HepG2 (cell line): ENCODE measurements around the gene C1orf87. TPM values are rescaled to one million over a fixed set of nuclear protein-coding genes. Genes with fewer than 3 reads are reported as not detected.

Experiments
- ATAC-seq: fragments of 200-7000 bp; cut with Tn5 transposase; 3 replicates; pipeline ENCODE4 v1.9.1; 2020; ENCODE audit warnings: mild to moderate bottlenecking, moderate library complexity
- BruUV-seq: library from RNA; stranded (reverse); fragments of 400-500 nt; replicated peaks from 2 replicates; lab custom pipeline; 2021; lab: Mats Ljungman, UMichigan
- CTCF ChIA-PET: fragments of 300-600 bp; formaldehyde crosslinking; extraction: SDS; loops from one replicate; lab custom pipeline; 2021; ENCODE audit warnings: low total read pairs, inconsistent platforms, low intra/inter-chr PET ratio; lab: Yijun Ruan, JAX
- POLR2A ChIA-PET: fragments of 350-600 bp; sonication (Branson Sonifier 250); formaldehyde crosslinking; loops from one replicate; lab custom pipeline; 2020; ENCODE audit warnings: antibody characterized with exemption, inconsistent platforms; lab: Yijun Ruan, JAX
- DNase-seq: peaks from one replicate; pipeline ENCODE4 v3.0.0-alpha.2; 2015; ENCODE audit warnings: low spot score
- FAIRE-seq: peaks from 3 replicates; lab custom pipeline; 2011; peaks lifted over from hg19 to GRCh38; lab: Jason Lieb, UNC
- H2AFZ ChIP-seq: one replicate; pipeline ENCODE4 v1.6.1; 2011; ENCODE audit warnings: low read length, inconsistent platforms
- H3K27ac ChIP-seq: fragments of 300-600 bp; 3 replicates; pipeline ENCODE4 v1.8.0; 2011; ENCODE audit warnings: mixed run types, mild to moderate bottlenecking, mixed read lengths, low read length, inconsistent platforms; ENCODE audit not compliant: insufficient read depth; ENCODE audit errors: extremely low read length
- H3K27me3 ChIP-seq, 2 experiments: fragments of 200-600 bp in 1 of 2; 2 replicates in 1 of 2; 3 replicates in 1 of 2; pipeline versions ENCODE4 v1.6.0 to v1.8.0; 2011; ENCODE audit warnings: low read length in 2 of 2, mild to moderate bottlenecking in 2 of 2, moderate library complexity in 2 of 2, inconsistent platforms in 1 of 2; ENCODE audit not compliant: insufficient read depth in 2 of 2, control insufficient read depth in 1 of 2
- H3K36me3 ChIP-seq, 2 experiments: fragments of 200-600 bp in 1 of 2; replicated peaks in 1 of 2; 2 replicates in 1 of 2; 3 replicates in 1 of 2; pipeline versions ENCODE4 v1.5.1 to v1.8.0; 2011; ENCODE audit warnings: low read length in 2 of 2, inconsistent platforms in 1 of 2; ENCODE audit not compliant: insufficient read depth in 2 of 2, control insufficient read depth in 1 of 2
- H3K4me1 ChIP-seq: 2 replicates; pipeline ENCODE4 v1.5.1; 2012; ENCODE audit warnings: low read length, inconsistent platforms; ENCODE audit not compliant: insufficient read depth
- H3K4me2 ChIP-seq: 2 replicates; pipeline ENCODE4 v1.6.0; 2011; ENCODE audit warnings: low read depth, low read length, inconsistent platforms
- H3K4me3 ChIP-seq, 3 experiments: fragments of 200-600 bp in 1 of 3; sonication (generic), shearing (Covaris generic) in 1 of 3; replicated peaks in 1 of 3; 2 replicates each; pipeline ENCODE4 v1.5.1; 2011 to 2016; ENCODE audit warnings: low read length in 3 of 3, inconsistent platforms in 2 of 3, low read depth in 2 of 3, mild to moderate bottlenecking in 2 of 3, control low read depth in 1 of 3, mixed read lengths in 1 of 3; ENCODE audit not compliant: insufficient read depth in 1 of 3
- H3K79me2 ChIP-seq: one replicate; pipeline ENCODE4 v1.6.1; 2011; ENCODE audit warnings: low read length, inconsistent platforms; ENCODE audit not compliant: insufficient read depth
- H3K9ac ChIP-seq: 2 replicates; pipeline ENCODE4 v1.6.0; 2011; ENCODE audit warnings: mild to moderate bottlenecking, low read depth, low read length, inconsistent platforms; ENCODE audit not compliant: insufficient read depth
- H3K9me3 ChIP-seq: 2 replicates; pipeline ENCODE4 v1.5.1; 2012; ENCODE audit warnings: mild to moderate bottlenecking, low read length
- H4K20me1 ChIP-seq: 2 replicates; pipeline ENCODE4 v1.6.0; 2011; ENCODE audit warnings: inconsistent platforms, mild to moderate bottlenecking, low read length, moderate library complexity; ENCODE audit not compliant: insufficient read depth
- JARID2 ChIP-seq: sonication (generic); formaldehyde crosslinking; IDR thresholded peaks from 2 replicates; pipeline ENCODE4 v1.8.1; 2023; ENCODE audit warnings: missing genetic modification reagents, inconsistent platforms; ENCODE audit not compliant: insufficient replicate concordance
- JUND ChIP-seq: sonication (generic); formaldehyde crosslinking; IDR thresholded peaks from 2 replicates; pipeline ENCODE4 v1.8.0; 2022; ENCODE audit warnings: mild to moderate bottlenecking, missing genetic modification reagents
- KAT8 ChIP-seq: IDR thresholded peaks from 2 replicates; pipeline ENCODE4 v1.6.1; 2016; ENCODE audit warnings: missing genetic modification reagents, missing compliant biosample characterization
- MYNN ChIP-seq: sonication (generic); formaldehyde crosslinking; IDR thresholded peaks from 2 replicates; pipeline ENCODE4 v1.4.0; 2020; ENCODE audit warnings: mild to moderate bottlenecking, low read depth, missing genetic modification reagents
- SALL1 ChIP-seq: sonication (generic); formaldehyde crosslinking; IDR thresholded peaks from 2 replicates; pipeline ENCODE4 v1.8.0; 2022; ENCODE audit warnings: mild to moderate bottlenecking, missing genetic modification reagents
- SMARCE1 ChIP-seq: fragments of 450-650 bp; IDR thresholded peaks from 2 replicates; pipeline ENCODE4 v1.6.1; 2017; ENCODE audit warnings: borderline replicate concordance
- ZNF550 ChIP-seq: sonication (generic); formaldehyde crosslinking; IDR thresholded peaks from 2 replicates; pipeline ENCODE4 v1.4.0; 2020; ENCODE audit warnings: mild to moderate bottlenecking, missing genetic modification reagents, borderline replicate concordance
- WGBS: methylation state at CpG from one replicate; pipeline ENCODE4 v1.1.6; 2017; ENCODE audit warnings: low lambda C conversion rate; 5-methylcytosine and 5-hydroxymethylcytosine counted together
- in situ Hi-C: cut with HindIII; loops from 2 replicates; pipeline ENCODE4 v1.10.0; 2017; ENCODE audit warnings: low pct_unique_long_range_greater_than_20kb; ENCODE audit not compliant: extremely low pct_ligation_motif_present
- intact Hi-C: fragments of 100-400 bp; cut with micrococcal nuclease; formaldehyde crosslinking; loops from one replicate; pipeline ENCODE4 v1.10.0; 2022; ENCODE audit not compliant: unreplicated experiment
- polyA plus RNA-seq, 8 experiments: library from polyadenylated mRNA; depleted of rRNA in 3 of 8; stranded (reverse) in 7 of 8; unstranded in 1 of 8; fragments of >200 nt; fragmentation: Illumina TruSeq in 4 of 8; extraction: Trizol in 4 of 8; gene quantifications; 2 replicates each; pipeline versions ENCODE4 v1.2.1 to v1.2.3, GENCODE V29; 2011 to 2016; ENCODE audit warnings: low read depth in 4 of 8, missing spikeins in 1 of 8, mixed read lengths in 1 of 8; ENCODE audit not compliant: insufficient read depth in 1 of 8
- total RNA-seq, 5 experiments: library from RNA; depleted of rRNA; stranded (reverse); fragments of >200 nt; fragmentation: Illumina TruSeq; extraction: Trizol; gene quantifications; 2 replicates each; pipeline ENCODE4 v1.2.3, GENCODE V29; 2016; ENCODE audit warnings: low read depth in 1 of 5
- TF ChIP-seq, protein P1 (sequence below): sonication (generic); formaldehyde crosslinking; IDR thresholded peaks from 2 replicates; pipeline ENCODE4 v1.8.1; 2023; ENCODE audit warnings: missing genetic modification reagents, inconsistent platforms, borderline replicate concordance
- TF ChIP-seq, protein P2 (sequence below): IDR thresholded peaks from 2 replicates; pipeline ENCODE4 v1.6.1; 2016; ENCODE audit warnings: low read depth, borderline replicate concordance

Gene C1orf87
- total and polyA plus RNA-seq, 2 of the 13 experiments (the other 11 are each of a cell fraction or from before 2014, with no cell fraction given): not detected

DNA sequence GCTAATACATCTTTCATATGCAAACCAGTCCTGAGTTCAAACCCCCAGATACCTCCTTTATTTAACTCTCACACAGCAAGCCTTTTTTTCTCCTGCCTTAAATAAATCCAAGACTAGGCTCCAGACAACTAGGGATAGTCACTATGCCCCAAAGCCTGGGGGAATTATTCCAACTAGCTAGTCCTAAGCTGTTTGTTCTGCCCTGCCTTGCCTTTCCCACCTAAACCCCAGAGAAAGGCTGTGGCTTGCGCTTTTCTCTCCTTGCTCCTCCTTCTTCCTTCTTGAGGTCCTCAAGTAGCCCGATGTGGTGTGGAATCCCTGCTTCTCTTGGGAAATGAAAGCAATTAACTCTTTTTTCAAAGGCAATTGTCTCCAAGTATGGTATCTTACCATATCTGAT, 31.8 kb downstream of the C1orf87 start (continued):
- TF ChIP-seq, protein P1, sequence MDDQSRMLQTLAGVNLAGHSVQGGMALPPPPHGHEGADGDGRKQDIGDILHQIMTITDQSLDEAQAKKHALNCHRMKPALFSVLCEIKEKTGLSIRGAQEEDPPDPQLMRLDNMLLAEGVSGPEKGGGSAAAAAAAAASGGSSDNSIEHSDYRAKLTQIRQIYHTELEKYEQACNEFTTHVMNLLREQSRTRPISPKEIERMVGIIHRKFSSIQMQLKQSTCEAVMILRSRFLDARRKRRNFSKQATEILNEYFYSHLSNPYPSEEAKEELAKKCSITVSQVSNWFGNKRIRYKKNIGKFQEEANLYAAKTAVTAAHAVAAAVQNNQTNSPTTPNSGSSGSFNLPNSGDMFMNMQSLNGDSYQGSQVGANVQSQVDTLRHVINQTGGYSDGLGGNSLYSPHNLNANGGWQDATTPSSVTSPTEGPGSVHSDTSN (CRISPR knock-in tag): no peak
- TF ChIP-seq, all 625 proteins: peak for 0

DNA sequence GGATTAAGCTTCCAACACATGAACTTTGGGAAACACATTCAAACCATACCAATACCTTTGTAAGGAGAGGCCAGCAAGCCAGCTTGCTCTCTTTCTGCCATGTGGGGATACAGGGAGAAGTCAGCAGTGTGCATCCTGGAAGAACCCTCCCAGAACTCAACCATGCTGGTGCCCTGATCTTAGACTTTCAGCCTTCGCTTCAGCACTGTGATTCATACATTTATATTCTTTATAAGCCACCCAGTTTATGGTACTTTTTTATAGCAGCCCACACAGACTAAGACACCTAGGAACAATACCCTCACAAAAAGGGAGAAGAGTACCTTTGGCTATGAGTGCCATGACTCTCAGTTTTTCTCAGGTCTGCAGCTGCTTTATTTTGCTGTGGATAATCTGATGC, 35.9 kb downstream of the C1orf87 start:
- Histone ChIP-seq H3K27me3 (no peaks in the 10 kb centered on the region; a peak in 1 of 5 replicates), H3K4me1 (no peaks in the 10 kb centered on the region), H4K20me1 (no peaks in the 10 kb centered on the region), H3K79me2 (no peaks in the 10 kb centered on the region), H3K27ac (no peak overlapping the region), H3K9ac (no peak overlapping the region), H3K4me3 (no peak overlapping the region), H2AFZ (no peak overlapping the region), H3K36me3 (no peaks in the 10 kb centered on the region), H3K4me2 (no peak overlapping the region), H3K9me3 (no peaks in the 10 kb centered on the region)
- ChIA-PET CTCF (no interaction called here), POLR2A (no interaction called here)
- DNase-seq (no peak), ATAC-seq (no peak), FAIRE-seq (no peak)
- BruUV-seq: no TSS peak
- TF ChIP-seq JUND (CRISPR knock-in tag) (no peak), ZNF550 (no peak), MYNN (CRISPR knock-in tag) (no peak), KAT8 (no peak), JARID2 (CRISPR knock-in tag) (no peak), SMARCE1 (no peak), SALL1 (CRISPR knock-in tag) (no peak)
- TF ChIP-seq, protein P2, sequence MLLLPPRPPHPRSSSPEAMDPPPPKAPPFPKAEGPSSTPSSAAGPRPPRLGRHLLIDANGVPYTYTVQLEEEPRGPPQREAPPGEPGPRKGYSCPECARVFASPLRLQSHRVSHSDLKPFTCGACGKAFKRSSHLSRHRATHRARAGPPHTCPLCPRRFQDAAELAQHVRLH (CRISPR knock-in tag): no peak
- in situ Hi-C loops (no loop called here), intact Hi-C loops (no loop called here)
- WGBS: 75% methylated on average over 1 of the region's 1 CpG
